SK-N-SH treated with all-trans-retinoic acid at 6 μM for 48 hours (cell line): ENCODE results near the gene C17orf113.

ENCODE experiments used
- ATAC-seq: fragments of 200-7000 bp; cut with Tn5 transposase; 3 replicates; pipeline ENCODE4 v1.9.1; 2020; ENCODE audit warnings: mild to moderate bottlenecking, moderate library complexity
- ARNTL ChIP-seq: fragments of 450-650 bp; formaldehyde crosslinking; IDR thresholded peaks from 2 replicates; pipeline ENCODE4 v1.5.0; 2020; ENCODE audit warnings: low read depth, mild to moderate bottlenecking, moderate library complexity, borderline replicate concordance
- BACH2 ChIP-seq: fragments of 250-450 bp; sonication (Bioruptor Pico); IDR thresholded peaks from 2 replicates; pipeline ENCODE4 v1.9.0; 2021; ENCODE audit warnings: mild to moderate bottlenecking, borderline replicate concordance
- CREB5 ChIP-seq: fragments of 250-450 bp; sonication (Bioruptor Pico); IDR thresholded peaks from 2 replicates; pipeline ENCODE4 v1.5.1; 2020; ENCODE audit warnings: low read depth, mild to moderate bottlenecking, moderate library complexity
- CSRNP3 ChIP-seq: fragments of 250-450 bp; sonication (Bioruptor Pico); IDR thresholded peaks from 2 replicates; pipeline ENCODE4 v1.5.1; 2021; ENCODE audit warnings: mild to moderate bottlenecking, moderate library complexity
- ESRRG ChIP-seq: fragments of 250-450 bp; sonication (Bioruptor Pico); IDR thresholded peaks from 2 replicates; pipeline ENCODE4 v1.6.1; 2021; ENCODE audit warnings: mild to moderate bottlenecking
- GLIS3 ChIP-seq: fragments of 250-450 bp; sonication (Bioruptor Pico); IDR thresholded peaks from 2 replicates; pipeline ENCODE4 v1.5.0; 2020; ENCODE audit warnings: mild to moderate bottlenecking, moderate library complexity
- ISL1 ChIP-seq: fragments of 250-450 bp; sonication (Bioruptor Pico); IDR thresholded peaks from 2 replicates; pipeline ENCODE4 v2.1.2; 2022; ENCODE audit warnings: mild to moderate bottlenecking, moderate library complexity
- OSR1 ChIP-seq: fragments of 250-450 bp; sonication (Bioruptor Pico); IDR thresholded peaks from 2 replicates; pipeline ENCODE4 v1.8.0; 2022; ENCODE audit warnings: moderate library complexity, mild to moderate bottlenecking, inconsistent platforms
- PATZ1 ChIP-seq: fragments of 250-450 bp; sonication (Bioruptor Pico); IDR thresholded peaks from 2 replicates; pipeline ENCODE4 v1.8.0; 2020; ENCODE audit warnings: mild to moderate bottlenecking, moderate library complexity, borderline replicate concordance
- POU6F1 ChIP-seq: fragments of 250-450 bp; sonication (Bioruptor Pico); IDR thresholded peaks from 2 replicates; pipeline ENCODE4 v1.8.0; 2021; ENCODE audit warnings: low read depth, mild to moderate bottlenecking, moderate library complexity, borderline replicate concordance
- PPARA ChIP-seq: fragments of 250-450 bp; sonication (Bioruptor Pico); IDR thresholded peaks from 2 replicates; pipeline ENCODE4 v1.5.0; 2020; ENCODE audit warnings: mild to moderate bottlenecking, borderline replicate concordance
- SNAI2 ChIP-seq: fragments of 250-450 bp; sonication (Bioruptor Pico); IDR thresholded peaks from 2 replicates; pipeline ENCODE4 v1.5.0; 2020; ENCODE audit warnings: mild to moderate bottlenecking, moderate library complexity
- TOX ChIP-seq: fragments of 250-450 bp; sonication (Bioruptor Pico); IDR thresholded peaks from 2 replicates; pipeline ENCODE4 v1.8.0; 2021; ENCODE audit warnings: mild to moderate bottlenecking, moderate library complexity, borderline replicate concordance
- TSHZ2 ChIP-seq: fragments of 250-450 bp; sonication (Bioruptor Pico); IDR thresholded peaks from 2 replicates; pipeline ENCODE4 v1.5.0; 2020; ENCODE audit warnings: mild to moderate bottlenecking, moderate library complexity
- ZC3H10 ChIP-seq: fragments of 250-450 bp; sonication (Bioruptor Pico); IDR thresholded peaks from 2 replicates; pipeline ENCODE4 v1.5.1; 2021; ENCODE audit warnings: mild to moderate bottlenecking, moderate library complexity
- ZFP3 ChIP-seq: fragments of 250-450 bp; sonication (Bioruptor Pico); IDR thresholded peaks from 2 replicates; pipeline ENCODE4 v1.5.0; 2020; ENCODE audit warnings: mild to moderate bottlenecking, moderate library complexity
- ZFP30 ChIP-seq: fragments of 450-650 bp; formaldehyde crosslinking; IDR thresholded peaks from 2 replicates; pipeline ENCODE4 v1.5.0; 2022; ENCODE audit warnings: mild to moderate bottlenecking, moderate library complexity
- ZNF70 ChIP-seq: fragments of 450-650 bp; formaldehyde crosslinking; IDR thresholded peaks from 2 replicates; pipeline ENCODE4 v1.5.0; 2020; ENCODE audit warnings: mild to moderate bottlenecking, moderate library complexity

C17orf113 gene

GRCh38 chr17:42028791-42029127 is 21.6 kb downstream of the C17orf113 start:
- ATAC-seq: no peak

More at GRCh38 chr17:42028791-42029127, 21.6 kb downstream of the C17orf113 start:
- TF ChIP-seq POU6F1: no peak
- TF ChIP-seq ZFP30 (CRISPR knock-in tag): no peak
- no peak for TF ChIP-seq ZNF70 (CRISPR knock-in tag)
- TF ChIP-seq ZFP3: no peak
- TF ChIP-seq TOX (CRISPR knock-in tag): no peak
- no peak for TF ChIP-seq GLIS3 (CRISPR knock-in tag)
- TF ChIP-seq BACH2 (CRISPR knock-in tag): no peak
- no peak for TF ChIP-seq CSRNP3
- no peak for TF ChIP-seq CREB5 (CRISPR knock-in tag)
- TF ChIP-seq PPARA: no peak
- no peak for TF ChIP-seq ESRRG (CRISPR knock-in tag)
- TF ChIP-seq ARNTL (CRISPR knock-in tag): no peak
- no peak for TF ChIP-seq ZC3H10
- no peak for TF ChIP-seq TSHZ2 (CRISPR knock-in tag)
- TF ChIP-seq OSR1 (CRISPR knock-in tag): no peak
- TF ChIP-seq ISL1 (CRISPR knock-in tag): no peak
- TF ChIP-seq PATZ1: no peak
- no peak for TF ChIP-seq SNAI2
